HG02840 (cell line): ENCODE data around the gene ATP5F1D.

Experiments
- ATAC-seq: cut with Tn5 transposase; IDR thresholded peaks from one replicate; pipeline ENCODE4 v1.9.1; 2021; ENCODE audit warnings: mild to moderate bottlenecking, moderate library complexity, moderate number of reproducible peaks; ENCODE audit not compliant: unreplicated experiment, low FRiP score

Gene ATP5F1D

GRCh38 chr19:1220477-1220930 lies 21.0 kb upstream of the ATP5F1D start:
- no peak for ATAC-seq

DNA sequence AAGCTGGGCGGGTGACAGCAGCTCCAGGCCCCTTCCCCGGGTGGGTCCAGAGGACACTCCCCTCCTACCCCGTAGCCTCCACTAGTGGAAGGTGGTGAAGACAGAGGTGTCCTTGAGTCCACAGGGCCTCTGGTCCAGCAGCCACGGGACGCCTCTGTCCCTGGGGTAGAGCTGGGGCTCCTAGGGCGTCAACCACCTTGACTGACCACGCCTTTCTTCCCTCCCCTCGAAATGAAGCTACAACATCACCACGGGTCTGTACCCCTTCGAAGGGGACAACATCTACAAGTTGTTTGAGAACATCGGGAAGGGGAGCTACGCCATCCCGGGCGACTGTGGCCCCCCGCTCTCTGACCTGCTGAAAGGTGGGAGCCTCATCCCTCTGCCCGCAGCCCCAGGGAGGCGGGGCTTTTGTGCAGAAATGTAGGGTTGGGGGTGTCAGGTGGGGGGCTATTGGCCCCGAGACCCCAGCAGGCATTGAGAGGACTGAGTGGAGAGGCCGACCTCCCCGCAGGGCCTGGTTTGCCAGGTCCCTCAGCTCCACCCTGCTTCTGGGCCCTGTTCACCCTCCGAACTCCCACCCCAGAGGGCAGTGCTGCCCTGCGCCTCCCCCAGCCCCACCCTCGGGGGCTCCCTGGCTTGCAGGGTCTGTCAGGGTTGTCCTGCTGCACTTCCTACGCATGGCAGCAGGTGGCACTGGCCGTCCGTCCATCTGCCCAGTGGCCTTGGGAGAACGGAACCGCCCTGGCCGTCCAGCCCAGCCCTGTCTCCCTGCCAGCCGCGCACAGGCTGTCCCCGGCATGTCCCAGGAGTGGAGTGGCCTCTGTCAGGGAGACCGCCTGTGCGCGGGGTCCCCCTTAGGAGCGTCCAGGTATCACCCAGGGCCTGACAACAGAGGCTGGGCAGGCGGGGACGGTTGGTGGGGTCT lies 20.3 kb upstream of the ATP5F1D start:
- no peak for ATAC-seq

- no peak for ATAC-seq
Observed at GRCh38 chr19:1221904-1222255, 19.7 kb upstream of the ATP5F1D start.

DNA sequence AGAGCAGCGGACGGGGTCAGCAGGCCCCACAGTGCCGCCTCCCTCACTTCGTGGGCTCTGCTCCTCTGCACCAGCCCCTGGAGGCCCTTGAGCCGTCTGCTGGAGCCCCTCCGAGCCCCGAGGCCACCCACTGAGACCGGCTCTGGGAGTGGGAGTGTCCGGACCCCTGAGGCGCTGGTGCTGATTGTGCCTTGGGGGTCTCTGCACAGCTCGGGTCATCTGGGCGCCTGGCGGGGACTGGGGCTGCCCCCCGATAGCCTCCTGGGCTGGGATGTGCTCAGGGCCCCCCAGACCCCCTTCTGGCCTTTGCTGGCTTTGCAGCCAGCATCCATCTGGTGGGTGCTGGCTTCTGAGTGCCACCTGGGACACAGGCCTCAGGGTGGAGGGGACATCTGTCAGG lies 19.2 kb upstream of the ATP5F1D start:
- no peak for ATAC-seq

- no peak for ATAC-seq
Observed at GRCh38 chr19:1223018-1223855, 18.3 kb upstream of the ATP5F1D start.

GRCh38 chr19:1224047-1224825 lies 17.3 kb upstream of the ATP5F1D start:
- ATAC-seq, result no peak

DNA sequence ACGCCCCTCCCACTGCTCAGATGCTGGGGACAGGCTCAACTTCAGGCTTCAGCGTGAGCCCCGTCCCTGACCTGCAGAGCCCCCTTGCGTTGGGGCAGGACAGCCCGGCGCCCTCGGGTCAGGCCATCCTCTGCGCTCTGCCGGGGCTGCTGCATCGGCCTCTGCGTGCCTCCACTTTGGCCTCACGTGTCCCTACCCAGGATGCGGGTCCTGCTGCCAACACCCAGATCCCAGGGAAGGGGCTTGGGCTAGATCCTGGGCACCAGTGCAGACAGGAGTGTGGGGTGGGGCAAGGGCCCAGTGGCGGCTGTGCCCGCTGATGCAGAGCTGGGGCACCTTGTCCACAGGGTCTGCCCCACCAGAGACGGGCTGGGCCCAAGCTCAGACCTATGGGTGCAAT lies 16.7 kb upstream of the ATP5F1D start:
- no peak for ATAC-seq

DNA sequence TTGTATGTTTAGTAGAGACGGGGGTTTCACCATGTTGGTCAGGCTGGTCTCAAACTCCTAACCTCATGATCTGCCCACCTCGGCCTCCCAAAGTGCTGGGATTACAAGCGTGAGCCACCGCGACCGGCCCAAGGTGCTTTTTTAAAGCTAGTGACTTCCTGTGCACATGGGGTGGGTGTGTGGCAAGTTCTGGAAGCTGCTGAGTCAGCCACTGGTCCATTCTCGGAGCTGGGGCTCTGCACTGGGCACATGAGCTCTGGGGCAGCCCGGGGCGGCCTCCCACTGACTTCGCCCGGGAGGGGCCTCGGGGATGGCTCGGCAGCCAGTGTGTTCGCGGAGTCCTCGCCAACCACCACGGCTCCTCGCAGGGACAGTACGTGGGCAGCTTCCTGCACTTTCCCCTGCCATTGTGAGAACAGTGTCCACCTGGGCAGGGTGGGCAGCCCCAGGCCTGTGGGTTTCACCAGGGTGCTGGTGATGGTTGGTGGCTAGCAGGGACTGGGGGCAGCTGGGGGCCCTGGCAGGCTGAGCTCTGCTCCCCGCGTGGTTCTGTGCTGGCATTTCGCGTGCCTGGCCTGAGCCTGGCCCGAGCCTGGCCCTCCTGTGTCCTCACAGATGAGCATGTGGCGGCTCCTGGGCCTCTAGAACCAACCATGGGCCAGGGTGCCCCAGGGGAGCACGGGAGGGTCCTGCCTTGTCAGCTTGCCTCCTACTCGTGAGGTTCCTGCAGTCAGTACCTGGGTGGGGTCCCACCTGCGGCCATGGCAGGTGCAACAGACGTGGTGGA lies 15.9 kb upstream of the ATP5F1D start:
- no peak for ATAC-seq

DNA sequence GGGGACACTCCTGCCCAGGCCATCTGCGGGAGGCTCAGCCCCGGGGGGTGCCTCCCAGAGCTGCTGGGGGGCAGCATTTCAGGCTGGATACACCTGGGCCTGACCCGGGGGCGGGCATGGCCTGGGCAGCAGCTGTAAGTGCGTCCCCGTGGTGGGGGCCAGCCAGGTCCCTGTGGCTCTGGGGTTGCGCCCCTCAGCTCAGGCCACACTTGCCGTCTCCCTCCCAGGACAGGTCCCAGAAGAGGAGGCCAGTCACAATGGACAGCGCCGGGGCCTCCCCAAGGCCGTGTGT lies 15.4 kb upstream of the ATP5F1D start:
- ATAC-seq, result no peak

DNA sequence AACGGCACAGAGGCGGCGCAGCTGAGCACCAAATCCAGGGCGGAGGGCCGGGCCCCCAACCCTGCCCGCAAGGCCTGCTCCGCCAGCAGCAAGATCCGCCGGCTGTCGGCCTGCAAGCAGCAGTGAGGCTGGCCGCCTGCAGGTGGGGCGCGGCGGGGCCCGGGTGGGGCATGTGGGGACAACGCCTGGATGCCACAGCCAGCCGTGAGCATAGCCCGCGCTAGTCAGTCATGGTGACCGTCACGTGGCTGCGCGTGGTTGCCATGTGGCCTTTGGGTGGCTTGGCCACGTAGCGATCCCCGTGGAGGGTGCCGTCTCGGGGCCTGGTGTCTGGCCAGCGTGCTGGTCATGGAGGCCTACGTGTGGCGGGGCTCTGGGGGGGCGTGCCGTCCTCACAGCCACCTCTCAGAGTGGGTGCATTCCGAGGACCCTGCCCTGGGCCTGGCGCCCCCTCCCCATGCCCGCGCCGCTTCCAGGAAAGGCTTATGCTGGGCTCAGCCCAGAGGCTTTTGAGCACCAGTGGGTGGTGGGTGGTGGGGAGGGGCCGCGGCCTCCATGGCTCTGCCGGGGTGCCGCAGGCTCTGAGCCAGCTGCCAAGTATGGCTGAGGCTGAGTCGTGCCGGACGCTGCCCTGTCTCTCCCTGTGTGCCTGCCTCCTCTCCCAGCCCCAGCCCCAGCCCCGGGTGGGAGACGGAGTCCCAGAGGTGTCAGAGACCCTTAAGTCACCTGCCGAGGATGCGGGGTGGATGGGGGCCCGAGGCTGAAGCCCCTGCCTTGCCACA lies 14.8 kb upstream of the ATP5F1D start:
- ATAC-seq, result no peak

DNA sequence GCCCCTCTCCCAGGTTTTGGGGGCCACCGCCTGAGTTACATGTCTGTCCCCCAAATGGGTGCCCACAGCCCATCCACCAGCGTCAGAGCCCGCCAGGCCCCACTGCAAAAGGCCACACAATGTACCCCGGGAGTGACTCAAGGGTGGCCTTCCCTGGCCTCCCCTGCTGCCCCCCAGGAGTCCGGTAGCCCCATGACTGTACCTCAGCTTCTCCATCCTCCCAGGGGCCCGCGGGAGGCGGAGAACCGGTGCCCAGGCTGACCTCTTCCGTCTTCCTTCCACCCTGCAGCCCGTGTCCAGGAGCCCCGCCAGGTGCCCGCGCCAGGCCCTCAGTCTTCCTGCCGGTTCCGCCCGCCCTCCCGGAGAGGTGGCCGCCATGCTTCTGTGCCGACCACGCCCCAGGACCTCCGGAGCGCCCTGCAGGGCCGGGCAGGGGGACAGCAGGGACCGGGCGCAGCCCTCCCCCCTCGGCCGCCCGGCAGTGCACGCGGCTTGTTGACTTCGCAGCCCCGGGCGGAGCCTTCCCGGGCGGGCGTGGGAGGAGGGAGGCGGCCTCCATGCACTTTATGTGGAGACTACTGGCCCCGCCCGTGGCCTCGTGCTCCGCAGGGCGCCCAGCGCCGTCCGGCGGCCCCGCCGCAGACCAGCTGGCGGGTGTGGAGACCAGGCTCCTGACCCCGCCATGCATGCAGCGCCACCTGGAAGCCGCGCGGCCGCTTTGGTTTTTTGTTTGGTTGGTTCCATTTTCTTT lies 14.1 kb upstream of the ATP5F1D start:
- ATAC-seq, result no peak

DNA sequence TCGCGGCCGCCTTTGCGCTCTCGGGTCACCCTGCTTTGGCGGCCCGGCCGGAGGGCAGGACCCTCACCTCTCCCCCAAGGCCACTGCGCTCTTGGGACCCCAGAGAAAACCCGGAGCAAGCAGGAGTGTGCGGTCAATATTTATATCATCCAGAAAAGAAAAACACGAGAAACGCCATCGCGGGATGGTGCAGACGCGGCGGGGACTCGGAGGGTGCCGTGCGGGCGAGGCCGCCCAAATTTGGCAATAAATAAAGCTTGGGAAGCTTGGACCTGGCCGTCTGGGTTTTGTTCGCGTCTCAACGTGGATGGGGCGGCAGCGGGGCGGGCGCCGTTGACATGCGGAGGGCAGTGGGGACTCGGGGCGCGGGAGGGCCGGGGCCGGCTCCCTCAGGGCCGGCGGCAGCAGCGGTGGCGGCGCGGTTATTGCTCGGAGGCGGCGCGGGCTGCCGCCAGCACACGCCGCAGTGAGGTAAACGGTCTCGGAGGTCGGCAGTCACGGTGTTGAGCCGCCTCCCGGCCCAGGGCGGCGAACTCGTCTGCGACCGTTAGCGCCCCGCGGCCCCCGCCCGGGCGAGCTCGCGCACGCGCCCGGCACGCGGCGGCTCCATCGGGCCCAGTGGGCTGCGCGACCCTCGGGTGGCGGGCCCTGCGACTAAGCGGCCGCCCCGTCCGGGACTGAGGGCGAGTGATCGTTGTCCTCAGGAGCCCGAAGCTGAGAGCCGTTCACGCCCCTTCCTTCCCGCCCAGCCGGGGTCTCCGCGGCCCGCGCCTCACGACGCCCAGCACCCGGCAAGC lies 13.2 kb upstream of the ATP5F1D start:
- no peak for ATAC-seq

GRCh38 chr19:1229056-1229923 lies 12.3 kb upstream of the ATP5F1D start:
- ATAC-seq, result no peak

GRCh38 chr19:1229924-1230782 lies 11.4 kb upstream of the ATP5F1D start:
- no peak for ATAC-seq

- no peak for ATAC-seq
Observed at GRCh38 chr19:1230783-1231489, 10.6 kb upstream of the ATP5F1D start.
